Peyer's patch (tissue), 4 donors: ENCODE measurements around the gene FAM171A1.

Experiments
- CTCF ChIP-seq, 6 experiments: fragments of 450-650 bp in 4 of 6; fragments of 200-600 bp in 2 of 6; sonication (generic) in 1 of 6; IDR thresholded peaks; one replicate each; pipeline ENCODE4 v1.5.1; 2017 to 2019; ENCODE audit warnings: antibody characterized with exemption in 6 of 6, mild to moderate bottlenecking in 3 of 6, moderate library complexity in 1 of 6
- POLR2A ChIP-seq, 2 donors: fragments of 450-650 bp; IDR thresholded peaks; one replicate each; pipeline ENCODE4 v1.5.1; 2017; ENCODE audit warnings: antibody characterized with exemption in 2 of 2, mild to moderate bottlenecking in 2 of 2, moderate library complexity in 2 of 2

GRCh38 chr10:15197911-15198310, 173.2 kb downstream of the FAM171A1 start:
- TF ChIP-seq CTCF (IDR thresholded peaks at IDR 0.05) (no peak), POLR2A (IDR thresholded peaks at IDR 0.05) (no peak)
